HG03558 (cell line): ENCODE results near the gene HRH4.

Source experiments
- ATAC-seq: cut with Tn5 transposase; IDR thresholded peaks from one replicate; pipeline ENCODE4 v1.9.1; 2021; ENCODE audit warnings: moderate number of reproducible peaks; ENCODE audit not compliant: unreplicated experiment; ENCODE audit errors: extremely low read depth

The HRH4 gene

DNA sequence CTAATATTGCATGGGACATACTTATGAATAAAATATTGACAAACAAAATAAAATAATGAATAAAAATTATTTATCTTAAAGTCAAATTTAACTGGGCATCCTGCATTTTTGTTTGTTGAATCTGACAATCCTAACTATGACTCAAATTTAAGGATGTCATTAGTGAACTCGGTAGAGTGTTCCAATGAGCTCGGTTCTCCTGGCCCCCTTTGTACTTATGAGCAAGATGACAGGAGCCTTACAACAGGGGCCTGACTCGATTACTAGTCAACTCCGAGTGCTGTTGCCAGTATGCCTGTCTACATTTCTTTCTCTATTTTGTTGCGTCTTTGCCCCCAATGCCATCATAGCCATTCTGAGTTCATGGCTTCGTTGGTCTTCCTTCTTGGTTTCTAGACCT lies 40.3 kb downstream of the HRH4 start:
- ATAC-seq: no peak

DNA sequence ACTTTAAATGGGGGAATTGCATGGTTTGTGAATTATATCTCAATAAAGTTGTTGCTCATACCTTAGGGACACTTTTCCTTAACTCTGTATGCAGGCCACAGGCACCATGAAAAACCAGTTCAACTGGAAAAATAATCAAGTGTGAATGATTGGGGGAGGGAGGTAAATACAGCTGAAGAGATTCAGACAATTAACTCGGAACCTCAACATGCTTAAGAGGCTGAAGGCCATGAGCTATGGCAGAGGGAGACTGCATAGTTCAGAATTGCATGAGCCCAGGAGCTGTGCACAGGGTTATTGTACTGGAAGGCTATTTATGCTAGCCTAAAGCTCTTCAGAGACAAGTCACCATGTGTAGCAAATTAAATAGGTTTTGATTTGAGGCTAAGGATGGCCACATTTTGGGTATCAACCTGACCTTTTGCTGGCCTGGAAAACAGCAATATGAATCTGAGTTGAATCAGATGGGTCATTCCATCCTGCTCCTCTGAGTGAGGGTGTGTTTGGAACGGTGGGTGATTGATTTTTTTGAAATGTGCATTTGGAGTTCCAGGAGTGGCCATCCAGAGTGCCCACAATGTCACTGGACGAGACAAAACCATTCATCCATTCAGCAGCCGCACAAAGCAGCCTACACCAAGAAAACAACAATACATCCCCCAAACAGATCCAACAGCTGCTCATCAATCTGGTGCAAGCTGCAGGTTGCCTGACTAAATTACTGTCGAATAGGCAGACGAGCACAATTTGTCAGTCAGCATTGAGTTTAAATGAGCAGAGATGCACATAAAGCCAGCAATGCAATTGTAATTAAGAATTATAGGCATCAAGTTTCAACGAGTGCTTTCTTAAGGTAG lies 42.5 kb downstream of the HRH4 start:
- ATAC-seq: no peak

GRCh38 chr18:24504401-24504800 lies 44.0 kb downstream of the HRH4 start:
- no peak for ATAC-seq

DNA sequence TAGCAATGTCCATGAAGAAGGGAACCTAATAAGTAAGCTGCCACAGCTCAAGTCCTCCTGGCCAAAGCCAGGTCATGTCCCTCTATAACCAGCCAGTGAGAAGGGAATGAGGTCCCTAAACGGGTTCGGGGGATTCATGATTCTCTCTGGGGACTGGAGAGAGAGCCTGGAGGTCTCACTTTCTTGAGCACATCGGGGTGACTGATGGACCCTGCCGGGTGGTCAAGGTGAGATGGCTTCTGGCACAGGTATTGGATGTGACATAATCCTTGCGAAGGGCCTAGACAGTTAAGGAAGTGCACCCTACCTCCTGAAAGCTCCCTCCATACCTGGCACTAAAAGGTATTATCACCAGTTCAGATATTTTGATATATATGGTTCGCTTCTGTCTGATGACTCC lies 45.7 kb downstream of the HRH4 start:
- ATAC-seq: no peak

GRCh38 chr18:24509435-24509834 lies 49.0 kb downstream of the HRH4 start:
- ATAC-seq: no peak

GRCh38 chr18:24514439-24514838 lies 54.0 kb downstream of the HRH4 start:
- ATAC-seq: no peak

GRCh38 chr18:24515721-24516120 lies 55.3 kb downstream of the HRH4 start:
- no peak for ATAC-seq

DNA sequence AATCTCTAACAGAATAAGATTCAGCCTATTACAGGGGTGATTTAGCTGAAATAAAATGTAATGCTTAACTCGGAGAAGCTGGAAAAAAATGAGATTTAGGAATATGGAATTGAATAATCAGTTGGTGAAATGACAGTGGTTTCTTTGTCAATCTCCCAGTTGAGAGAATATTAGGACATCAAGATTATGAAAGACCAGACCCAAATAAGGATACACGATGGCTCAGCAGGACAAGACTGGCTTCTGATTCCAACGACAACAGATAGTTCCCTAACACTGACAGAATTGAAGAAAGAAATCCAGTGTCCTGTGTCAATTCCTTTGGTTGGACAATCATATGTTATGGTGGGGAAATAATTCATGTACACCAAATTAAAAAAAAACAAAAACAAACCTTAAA lies 55.8 kb downstream of the HRH4 start:
- no peak for ATAC-seq

- ATAC-seq: no peak
These were observed 57.1 kb downstream of the HRH4 start for GRCh38 chr18:24517554-24517953.

DNA sequence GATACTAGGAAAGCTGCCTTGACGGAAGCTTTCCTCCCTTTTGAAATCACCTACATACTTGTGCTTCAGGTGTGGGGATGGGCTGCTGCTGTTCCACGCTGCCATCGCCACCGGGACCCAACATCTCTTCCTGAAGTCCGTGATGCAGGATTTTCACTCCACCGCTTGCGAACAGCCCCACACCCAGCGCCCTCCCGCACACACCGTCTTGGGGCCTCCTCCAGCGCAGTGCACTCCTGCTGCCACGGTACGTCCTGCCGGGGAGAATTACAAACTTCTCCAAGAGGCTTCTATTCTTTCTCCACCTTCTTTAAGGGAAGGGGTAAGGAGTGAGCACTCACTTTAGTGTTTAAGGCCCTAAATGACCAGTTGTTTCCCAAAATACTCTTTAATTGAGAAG lies 58.2 kb downstream of the HRH4 start:
- no peak for ATAC-seq
